Psoas muscle (tissue), 8 donors: ENCODE results near the gene HDGF. TPM values are rescaled to one million over a fixed set of nuclear protein-coding genes. Genes with fewer than 3 reads are reported as not detected.

Experiments
- ATAC-seq, 4 donors: fragments of 200-7000 bp; cut with Tn5 transposase; one replicate each; pipeline ENCODE4 v1.9.1; 2020; ENCODE audit warnings: moderate library complexity in 3 of 4, mild to moderate bottlenecking in 2 of 4
- DNase-seq, 2 donors: peaks; one replicate each; pipeline ENCODE4 v3.0.0-alpha.2; 2020
- H3K27ac ChIP-seq: fragments of 200-600 bp; one replicate; pipeline ENCODE4 v1.8.0; 2022
- H3K27me3 ChIP-seq, 3 donors: fragments of 200-600 bp in 1 of 3; one replicate each; pipeline versions ENCODE4 v1.6.1 to v1.8.0; 2013 to 2022; ENCODE audit warnings: low read length in 2 of 3, mild to moderate bottlenecking in 2 of 3, moderate library complexity in 1 of 3; ENCODE audit not compliant: insufficient read depth in 3 of 3
- H3K36me3 ChIP-seq, 2 donors: fragments of 200-600 bp in 1 of 2; one replicate each; pipeline versions ENCODE4 v1.6.1 to v1.8.0; 2013 to 2022; ENCODE audit warnings: low read depth in 1 of 2, mild to moderate bottlenecking in 1 of 2, moderate library complexity in 1 of 2; ENCODE audit not compliant: insufficient read depth in 1 of 2
- H3K4me1 ChIP-seq: fragments of 200-600 bp; one replicate; pipeline ENCODE4 v1.8.0; 2022
- H3K4me3 ChIP-seq: fragments of 200-600 bp; one replicate; pipeline ENCODE4 v1.8.0; 2022; ENCODE audit warnings: mild to moderate bottlenecking
- H3K9me3 ChIP-seq: fragments of 200-600 bp; one replicate; pipeline ENCODE4 v1.8.0; 2022
- WGBS, 3 donors: extraction: QIAGEN DNeasy Blood & Tissue Kit; methylation state at CpG; one replicate each; pipeline versions ENCODE4 v1.1.6 to v1.1.7; 2013; 5-methylcytosine and 5-hydroxymethylcytosine counted together
- intact Hi-C, 2 donors: fragments of 100-400 bp; cut with DNase I; formaldehyde crosslinking; loops; one replicate each; pipeline versions ENCODE4 v1.11.0 to v1.14.2; 2022
- polyA plus RNA-seq, 3 donors: library from polyadenylated mRNA; stranded (reverse); fragments of 200-250 nt; gene quantifications; one replicate each; pipeline ENCODE4 v1.2.3, GENCODE V29; 2013
- total RNA-seq, 4 donors: library from RNA; stranded (reverse); fragmentation: NEBNext Ultra II Directional in 2 of 4; extraction: Animal tissue kit (Norgen Biotek cat#: 25700) in 2 of 4; gene quantifications; one replicate each; pipeline versions ENCODE4 v1.2.1 to v1.2.4, GENCODE V29; 2021 to 2023
- TF ChIP-seq, protein P1 (sequence below): fragments of 200-600 bp; IDR thresholded peaks from one replicate; pipeline ENCODE4 v1.8.0; 2022; ENCODE audit warnings: antibody characterized with exemption
- donor health status: healthy with polysubstance abuse.
- donor health status: DM: no; HTN: no; CAD: no; lungs with moderate emphysema.
- donor health status: Bipolar disorder and iron deficiency.
- donor health status: healthy.
- donor health status: DM: yes; HTN: yes; CAD: no.
- donor health status: DM: no; HTN: no; CAD: no.
- donor health status: DM: no; HTN: no; CAD: no.
- donor health status: DM: yes; HTN: yes; CAD: no.

The HDGF gene
- total and polyA plus RNA-seq, 7 donors, result 161 to 367 (median 198) TPM

DNA sequence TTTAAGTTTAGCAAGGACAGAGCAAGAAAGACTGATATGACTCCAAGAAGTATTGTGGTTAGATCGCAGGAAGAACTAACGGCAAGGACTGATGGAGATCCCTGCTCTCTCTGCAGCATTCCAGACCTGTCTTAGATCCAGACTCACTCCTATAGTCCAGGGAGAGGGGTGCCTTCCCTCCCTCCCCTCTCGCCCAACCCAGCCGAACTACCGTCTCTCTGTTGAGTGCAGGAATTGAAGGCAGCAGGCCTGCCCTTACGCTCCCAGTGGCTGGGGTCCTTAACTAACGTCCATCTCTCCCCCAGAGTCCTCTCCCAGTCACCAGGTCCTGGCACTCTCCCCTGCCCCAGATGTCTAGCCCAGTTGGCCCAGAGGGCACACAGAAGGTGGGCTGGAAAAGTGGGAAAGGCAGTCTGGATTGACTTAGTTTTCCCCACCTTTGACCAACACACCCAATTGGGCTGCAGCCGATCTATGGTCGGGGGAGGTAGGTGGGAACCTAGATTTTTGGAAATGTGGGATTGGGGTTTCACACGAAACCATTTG lies 47.2 kb downstream of the HDGF start:
- no peaks in the 10 kb centered on the region for H3K36me3 ChIP-seq
- TF ChIP-seq, protein P1, sequence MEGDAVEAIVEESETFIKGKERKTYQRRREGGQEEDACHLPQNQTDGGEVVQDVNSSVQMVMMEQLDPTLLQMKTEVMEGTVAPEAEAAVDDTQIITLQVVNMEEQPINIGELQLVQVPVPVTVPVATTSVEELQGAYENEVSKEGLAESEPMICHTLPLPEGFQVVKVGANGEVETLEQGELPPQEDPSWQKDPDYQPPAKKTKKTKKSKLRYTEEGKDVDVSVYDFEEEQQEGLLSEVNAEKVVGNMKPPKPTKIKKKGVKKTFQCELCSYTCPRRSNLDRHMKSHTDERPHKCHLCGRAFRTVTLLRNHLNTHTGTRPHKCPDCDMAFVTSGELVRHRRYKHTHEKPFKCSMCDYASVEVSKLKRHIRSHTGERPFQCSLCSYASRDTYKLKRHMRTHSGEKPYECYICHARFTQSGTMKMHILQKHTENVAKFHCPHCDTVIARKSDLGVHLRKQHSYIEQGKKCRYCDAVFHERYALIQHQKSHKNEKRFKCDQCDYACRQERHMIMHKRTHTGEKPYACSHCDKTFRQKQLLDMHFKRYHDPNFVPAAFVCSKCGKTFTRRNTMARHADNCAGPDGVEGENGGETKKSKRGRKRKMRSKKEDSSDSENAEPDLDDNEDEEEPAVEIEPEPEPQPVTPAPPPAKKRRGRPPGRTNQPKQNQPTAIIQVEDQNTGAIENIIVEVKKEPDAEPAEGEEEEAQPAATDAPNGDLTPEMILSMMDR, result no peak
- peaks cover 0 to 66% (median 24%) of the 10 kb centered on the region in 3 donors for H3K27me3 ChIP-seq
- ATAC-seq, result no peak
- H3K4me3 ChIP-seq, result no peak overlapping the region
- no peaks in the 10 kb centered on the region for H3K9me3 ChIP-seq
- intact Hi-C loops, result no loop called here
- H3K27ac ChIP-seq, result no peak overlapping the region
- WGBS, 3 donors, result 46 to 50% (median 47%) methylated on average over 10 of the region's 10 CpGs
- no peak for DNase-seq
- H3K4me1 ChIP-seq, result peaks cover 22% of the 10 kb centered on the region

DNA sequence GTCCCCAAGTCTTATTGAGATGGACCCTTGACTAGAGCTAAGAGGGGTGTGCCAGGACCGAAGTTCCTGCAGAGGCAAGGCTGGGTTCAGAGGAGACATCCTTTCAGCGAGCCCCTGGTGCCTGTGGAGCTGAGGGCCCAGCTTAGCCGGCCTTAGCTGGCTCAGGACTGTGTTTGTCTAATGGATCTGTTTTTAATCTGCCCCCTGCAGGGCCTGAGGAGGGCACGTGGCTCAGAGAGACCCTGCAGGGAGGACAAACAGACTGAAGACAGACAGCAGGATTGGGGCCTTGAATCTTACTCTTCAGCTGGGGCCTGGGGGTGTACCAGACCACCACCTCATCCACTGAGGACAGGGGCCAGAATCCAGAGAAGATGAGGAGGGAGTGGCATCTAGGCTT lies 47.7 kb downstream of the HDGF start:
- no peaks in the 10 kb centered on the region for H3K9me3 ChIP-seq
- TF ChIP-seq, protein P1, result no peak
- DNase-seq (no peak), ATAC-seq (no peak)
- H3K36me3 ChIP-seq, result no peaks in the 10 kb centered on the region
- WGBS, 3 donors, result 39 to 58% (median 44%) methylated on average over 4 of the region's 4 CpGs
- H3K27me3 ChIP-seq, result peaks cover 0 to 66% (median 24%) of the 10 kb centered on the region in 3 donors
- no peak overlapping the region for H3K27ac ChIP-seq
- intact Hi-C loops, result no loop called here
- no peak overlapping the region for H3K4me3 ChIP-seq
- peaks cover 22% of the 10 kb centered on the region for H3K4me1 ChIP-seq

DNA sequence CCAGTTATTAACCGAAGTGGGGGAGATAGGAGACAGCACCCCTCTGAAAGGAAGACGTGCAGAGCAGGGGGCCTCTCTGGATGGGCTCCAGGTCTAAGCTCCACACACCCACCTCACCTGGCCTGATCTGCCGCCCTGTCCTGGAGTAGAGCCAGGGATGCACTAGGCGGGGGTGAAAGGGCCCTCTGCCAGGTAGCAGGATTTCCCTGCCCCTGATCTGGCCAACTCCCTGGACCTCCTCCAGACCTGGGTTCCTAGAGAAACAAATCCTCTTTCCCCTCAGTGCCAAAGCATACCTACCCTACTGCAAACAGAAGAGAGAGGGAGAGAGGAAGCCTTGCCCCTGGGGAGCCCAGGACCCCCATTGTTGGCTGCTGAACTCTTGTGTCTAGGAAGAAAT lies 48.1 kb downstream of the HDGF start:
- 47 to 64% (median 55%) methylated on average over 4 of the region's 4 CpGs for WGBS, 3 donors
- intact Hi-C loops, result no loop called here
- H3K27me3 ChIP-seq, result peaks cover 0 to 66% (median 24%) of the 10 kb centered on the region in 3 donors
- H3K4me1 ChIP-seq, result peaks cover 22% of the 10 kb centered on the region
- H3K4me3 ChIP-seq, result no peak overlapping the region
- TF ChIP-seq, protein P1, result no peak
- no peak overlapping the region for H3K27ac ChIP-seq
- no peaks in the 10 kb centered on the region for H3K36me3 ChIP-seq
- ATAC-seq, result no peak
- no peak for DNase-seq
- no peaks in the 10 kb centered on the region for H3K9me3 ChIP-seq

DNA sequence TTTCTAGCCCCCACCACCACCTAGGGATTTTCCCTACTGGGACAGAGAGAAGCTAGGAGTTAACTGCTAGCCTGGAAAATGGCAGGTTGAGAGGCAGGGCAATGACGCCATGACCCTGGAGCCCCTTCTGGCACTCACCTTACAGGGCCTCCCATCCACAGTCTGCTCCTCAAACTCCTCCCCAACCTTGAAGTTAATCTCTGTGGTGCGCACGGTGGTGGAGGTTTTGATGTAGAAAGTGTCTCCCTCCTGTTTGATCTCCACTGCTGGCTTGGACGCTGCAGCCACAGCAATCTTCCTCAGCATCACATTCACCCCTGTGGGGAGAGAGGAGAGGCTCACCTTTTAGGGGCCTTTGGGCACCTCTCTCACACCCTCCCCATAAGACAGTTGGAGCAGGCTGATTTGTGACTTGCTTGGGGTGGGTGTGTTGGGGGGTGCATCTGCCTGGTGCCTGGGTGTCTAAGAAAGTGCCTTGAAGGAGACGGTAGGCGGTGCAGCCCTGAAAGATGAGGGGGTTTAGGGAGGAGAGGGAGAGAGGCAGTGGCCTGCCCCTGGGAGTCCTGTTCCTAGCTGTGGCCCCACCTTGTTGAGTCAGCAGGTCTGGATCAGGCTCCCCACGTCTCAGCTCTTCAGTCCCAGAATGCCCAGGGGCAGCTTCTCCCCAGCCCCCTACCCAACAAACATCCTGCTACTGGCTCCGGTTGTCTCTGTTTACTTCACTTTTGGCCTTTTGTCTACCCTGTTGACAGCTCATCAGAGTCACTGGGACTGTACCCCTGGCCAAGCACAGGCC lies 50.5 kb downstream of the HDGF start:
- ATAC-seq, result no peak
- no peak for DNase-seq
- H3K36me3 ChIP-seq, result no peaks in the 10 kb centered on the region
- TF ChIP-seq, protein P1, result no peak
- intact Hi-C loops, result no loop called here
- H3K27ac ChIP-seq, result no peak overlapping the region
- H3K4me3 ChIP-seq, result no peak overlapping the region
- peaks cover 19% of the 10 kb centered on the region for H3K4me1 ChIP-seq
- H3K9me3 ChIP-seq, result no peaks in the 10 kb centered on the region
- H3K27me3 ChIP-seq, result peaks cover 0 to 70% (median 20%) of the 10 kb centered on the region in 3 donors
- WGBS, 3 donors, result 75 to 83% (median 78%) methylated on average over 8 of the region's 8 CpGs
